Measurements from ENCODE around the gene TCHHL1.

TCHHL1 gene

DNA sequence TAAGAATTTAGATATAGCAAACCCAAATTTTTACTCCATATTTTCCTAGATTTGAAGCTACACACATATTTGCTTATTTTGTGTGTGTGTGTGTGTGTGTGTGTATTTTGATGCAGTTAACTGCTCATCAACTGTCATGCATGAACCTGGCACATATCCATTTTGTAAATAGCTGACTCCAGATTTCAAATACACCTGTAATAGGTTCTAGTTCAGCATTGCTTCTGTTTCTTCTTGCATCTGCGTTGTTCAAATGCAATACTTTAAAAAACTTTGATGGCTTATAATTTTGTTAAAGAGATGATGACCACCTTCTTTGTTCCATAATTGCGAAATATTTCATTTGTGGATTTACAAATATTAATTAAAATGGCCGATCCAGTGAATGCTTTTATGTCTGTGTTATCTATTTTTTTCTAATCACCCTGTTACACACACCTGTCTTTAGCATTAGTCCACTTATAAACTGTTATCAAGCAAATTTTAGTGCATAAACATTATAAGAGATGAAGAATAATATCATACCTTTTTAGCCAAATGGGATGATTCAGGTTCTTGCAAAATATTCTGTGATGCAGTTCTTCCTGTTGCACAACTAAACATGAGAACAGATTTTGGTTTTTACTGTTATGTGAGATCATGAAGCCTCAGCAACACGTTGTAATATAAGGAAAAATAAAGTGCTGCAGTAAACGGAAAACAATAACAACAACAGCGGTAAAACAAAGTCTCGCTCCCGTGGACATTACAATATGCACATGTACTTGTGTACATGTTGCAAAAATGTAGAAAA is 39.4 kb downstream of the TCHHL1 start:
- no peak for DNase-seq (ENCODE audit: low spot score)
- TF ChIP-seq, protein P1, sequence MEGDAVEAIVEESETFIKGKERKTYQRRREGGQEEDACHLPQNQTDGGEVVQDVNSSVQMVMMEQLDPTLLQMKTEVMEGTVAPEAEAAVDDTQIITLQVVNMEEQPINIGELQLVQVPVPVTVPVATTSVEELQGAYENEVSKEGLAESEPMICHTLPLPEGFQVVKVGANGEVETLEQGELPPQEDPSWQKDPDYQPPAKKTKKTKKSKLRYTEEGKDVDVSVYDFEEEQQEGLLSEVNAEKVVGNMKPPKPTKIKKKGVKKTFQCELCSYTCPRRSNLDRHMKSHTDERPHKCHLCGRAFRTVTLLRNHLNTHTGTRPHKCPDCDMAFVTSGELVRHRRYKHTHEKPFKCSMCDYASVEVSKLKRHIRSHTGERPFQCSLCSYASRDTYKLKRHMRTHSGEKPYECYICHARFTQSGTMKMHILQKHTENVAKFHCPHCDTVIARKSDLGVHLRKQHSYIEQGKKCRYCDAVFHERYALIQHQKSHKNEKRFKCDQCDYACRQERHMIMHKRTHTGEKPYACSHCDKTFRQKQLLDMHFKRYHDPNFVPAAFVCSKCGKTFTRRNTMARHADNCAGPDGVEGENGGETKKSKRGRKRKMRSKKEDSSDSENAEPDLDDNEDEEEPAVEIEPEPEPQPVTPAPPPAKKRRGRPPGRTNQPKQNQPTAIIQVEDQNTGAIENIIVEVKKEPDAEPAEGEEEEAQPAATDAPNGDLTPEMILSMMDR (IDR thresholded peaks at IDR 0.05; ENCODE audit: extremely low read depth, insufficient read depth, missing control alignments), result no peak
- in situ Hi-C loops (cut with MboI; ENCODE audit: low pct_unique_long_range_greater_than_20kb, low sequenced_read_pairs, unreplicated experiment), result loop anchor here (25.0 kb wide), 1 partner anchor 413 kb away; no protein-coding TSS in a partner anchor

DNA sequence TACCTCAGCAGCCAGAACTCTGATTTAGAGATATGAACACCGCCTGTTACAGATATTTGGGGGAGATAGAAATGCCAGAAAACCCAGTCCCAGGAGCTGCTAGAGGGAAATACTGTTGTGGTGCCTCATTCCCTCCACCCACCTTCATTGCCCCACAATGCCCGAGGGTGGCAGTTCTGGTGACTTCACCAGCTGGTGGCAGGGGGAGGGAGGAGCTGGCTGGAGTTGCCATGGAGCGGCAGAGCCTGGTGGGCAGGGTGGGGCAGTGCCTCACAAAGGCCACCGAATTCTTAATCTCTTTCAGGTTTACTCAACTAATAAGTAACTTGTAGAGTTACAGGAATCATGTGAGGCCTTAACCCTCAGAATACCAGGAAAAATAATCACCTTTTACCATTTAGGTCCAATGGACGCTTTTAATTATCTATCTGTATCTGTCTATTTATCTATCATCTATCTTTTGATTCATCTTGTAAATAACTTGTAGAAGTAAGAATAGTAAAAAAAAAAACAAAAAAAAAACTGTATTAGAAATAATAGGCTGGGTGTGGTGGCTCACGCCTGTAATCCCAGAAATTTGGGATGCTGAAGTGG is 40.4 kb downstream of the TCHHL1 start:
- in situ Hi-C loops (cut with MboI; ENCODE audit: low pct_unique_long_range_greater_than_20kb, low sequenced_read_pairs, unreplicated experiment), result no loop called here
- TF ChIP-seq, protein P1 (IDR thresholded peaks at IDR 0.05; ENCODE audit: extremely low read depth, insufficient read depth, missing control alignments), result no peak
- DNase-seq (ENCODE audit: low spot score), result no peak

DNA sequence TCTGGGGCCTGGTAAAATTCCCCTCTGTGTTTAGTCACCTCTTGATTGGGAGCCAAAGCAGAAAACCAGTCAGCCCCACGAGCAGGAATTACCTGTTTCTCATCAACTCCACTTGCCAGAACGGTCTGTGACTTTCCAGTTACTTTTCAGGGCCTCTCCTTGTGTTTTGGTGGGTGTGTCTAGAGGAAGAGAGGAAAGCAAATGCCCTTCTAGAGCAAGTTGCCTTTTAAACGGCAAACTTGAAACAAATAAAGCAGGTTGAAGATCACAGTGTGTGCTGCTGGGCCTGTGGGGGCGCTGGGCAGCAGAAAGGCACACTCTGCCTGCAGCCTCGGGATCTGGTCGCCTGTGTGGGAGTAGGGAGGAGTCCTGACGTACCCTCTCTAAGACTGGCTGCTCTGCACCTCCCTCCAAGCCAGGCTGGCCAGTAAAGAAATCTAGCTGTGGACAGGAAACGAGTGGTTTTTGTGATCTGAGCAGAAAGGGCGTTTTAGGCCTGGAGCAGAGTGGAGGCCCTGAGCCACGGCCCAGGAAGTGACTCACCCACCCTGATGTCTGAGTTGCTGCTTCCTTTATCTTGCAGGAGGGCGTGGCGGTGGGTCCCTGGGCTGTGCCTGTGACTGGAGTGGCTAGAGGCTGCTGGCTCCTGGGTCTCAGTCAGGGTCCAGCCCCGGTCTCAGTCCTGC is 41.0 kb downstream of the TCHHL1 start:
- TF ChIP-seq, protein P1 (IDR thresholded peaks at IDR 0.05; ENCODE audit: extremely low read depth, insufficient read depth, missing control alignments), result peak; percentile 68
- DNase-seq (ENCODE audit: low spot score), result peak; percentile 84
- in situ Hi-C loops (cut with MboI; ENCODE audit: low pct_unique_long_range_greater_than_20kb, low sequenced_read_pairs, unreplicated experiment), result no loop called here

DNA sequence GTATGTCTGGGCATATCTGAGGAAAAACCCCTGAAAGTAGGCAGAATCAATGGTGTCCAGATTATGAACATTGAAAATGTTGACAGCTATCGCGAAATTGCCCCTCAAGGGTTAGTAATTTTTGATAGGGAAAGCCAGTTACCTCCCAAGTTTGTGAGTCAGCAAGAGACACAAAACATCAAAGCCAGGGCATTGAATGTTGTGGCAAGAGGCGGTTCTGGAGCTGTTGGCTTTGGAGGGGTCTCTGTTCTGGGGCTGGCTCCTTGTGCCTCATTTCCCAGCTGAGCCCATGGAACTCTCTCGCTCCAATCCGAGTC is 41.5 kb downstream of the TCHHL1 start:
- no peak for DNase-seq (ENCODE audit: low spot score)

GRCh38 chr1:152044386-152044785 is 44.5 kb downstream of the TCHHL1 start:
- in situ Hi-C loops (cut with MboI; ENCODE audit: low pct_unique_long_range_greater_than_20kb, low sequenced_read_pairs, unreplicated experiment), result no loop called here
- TF ChIP-seq, protein P1 (IDR thresholded peaks at IDR 0.05; ENCODE audit: extremely low read depth, insufficient read depth, missing control alignments), result no peak
- DNase-seq (ENCODE audit: low spot score), result no peak

More for the DNA sequence above, 41.5 kb downstream of the TCHHL1 start:
- TF ChIP-seq, protein P1 (IDR thresholded peaks at IDR 0.05; ENCODE audit: extremely low read depth, insufficient read depth, missing control alignments), result no peak
- in situ Hi-C loops (cut with MboI; ENCODE audit: low pct_unique_long_range_greater_than_20kb, low sequenced_read_pairs, unreplicated experiment), result no loop called here

- DNase-seq (ENCODE audit: low spot score), result no peak
- in situ Hi-C loops (cut with MboI; ENCODE audit: low pct_unique_long_range_greater_than_20kb, low sequenced_read_pairs, unreplicated experiment), result no loop called here
- TF ChIP-seq, protein P1 (IDR thresholded peaks at IDR 0.05; ENCODE audit: extremely low read depth, insufficient read depth, missing control alignments), result no peak
These were observed 45.0 kb downstream of the TCHHL1 start for GRCh38 chr1:152043870-152044269.
